Measurements from ENCODE around the gene SELENOI. TPM values are rescaled to one million over a fixed set of nuclear protein-coding genes. Genes with fewer than 3 reads are reported as not detected.

The SELENOI gene
- total and polyA plus RNA-seq, 10 of the 15 experiments (the other 5 are each of a cell fraction or from before 2014, with no cell fraction given), result 5.2 to 31.4 (median 17.4) TPM

DNA sequence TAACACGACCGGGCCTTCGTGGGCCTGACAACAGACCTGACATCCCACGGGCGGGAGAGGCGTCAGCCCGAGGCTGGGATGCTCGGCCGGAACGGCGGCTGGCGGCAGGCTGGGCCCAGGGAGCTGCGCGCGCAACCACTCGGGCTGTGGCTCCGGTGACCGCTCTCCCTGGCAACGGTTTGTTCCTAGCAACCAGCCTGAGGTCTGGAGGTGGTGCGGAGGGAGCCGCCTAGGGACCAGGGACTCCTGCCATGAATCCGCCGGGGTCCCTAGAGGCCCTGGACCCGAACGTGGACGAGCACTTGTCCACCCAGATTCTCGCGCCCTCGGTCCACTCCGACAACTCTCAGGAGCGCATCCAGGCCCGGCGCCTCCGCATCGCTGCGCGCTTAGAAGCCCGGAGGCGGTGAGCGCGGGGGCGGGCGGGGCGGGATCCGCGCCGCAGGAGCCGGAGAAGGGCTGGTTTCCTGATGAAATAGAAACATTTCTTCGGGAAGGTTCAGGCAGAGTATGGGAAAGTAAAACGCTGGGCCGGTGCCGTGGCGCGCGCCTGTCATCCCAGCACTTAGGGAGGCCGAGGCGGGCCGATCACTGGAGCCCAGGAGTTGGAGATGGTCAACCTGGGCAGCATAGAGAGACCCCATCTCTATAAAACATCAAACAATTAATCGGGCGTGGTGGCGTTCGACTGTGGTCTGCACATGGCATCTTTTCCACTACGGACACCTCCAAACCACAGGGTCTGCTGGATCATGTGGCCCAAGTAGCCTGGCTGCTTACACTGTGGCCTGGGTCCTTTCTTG is 56.0 kb downstream of the SELENOI start, which contains the start of gene DRC1:
DRC1 (plus strand) TSS at position 182 of the 803 bp plus-strand sequence; CDS start at position 252, 70 bp downstream.
- no peaks in the 10 kb centered on the region for H3K27me3 ChIP-seq (replicated peaks in 1 of 2; ENCODE audit: control insufficient read depth in 2 of 2, insufficient read depth in 2 of 2, low read length in 1 of 2)
- CTCF ChIA-PET, result no interaction called here
- POLR2A ChIA-PET, result no interaction called here
- no peak for TF ChIP-seq ZNF384 (IDR thresholded peaks at IDR 0.05; ENCODE audit: borderline replicate concordance, low read depth, low read length)
- TF ChIP-seq, protein P1, sequence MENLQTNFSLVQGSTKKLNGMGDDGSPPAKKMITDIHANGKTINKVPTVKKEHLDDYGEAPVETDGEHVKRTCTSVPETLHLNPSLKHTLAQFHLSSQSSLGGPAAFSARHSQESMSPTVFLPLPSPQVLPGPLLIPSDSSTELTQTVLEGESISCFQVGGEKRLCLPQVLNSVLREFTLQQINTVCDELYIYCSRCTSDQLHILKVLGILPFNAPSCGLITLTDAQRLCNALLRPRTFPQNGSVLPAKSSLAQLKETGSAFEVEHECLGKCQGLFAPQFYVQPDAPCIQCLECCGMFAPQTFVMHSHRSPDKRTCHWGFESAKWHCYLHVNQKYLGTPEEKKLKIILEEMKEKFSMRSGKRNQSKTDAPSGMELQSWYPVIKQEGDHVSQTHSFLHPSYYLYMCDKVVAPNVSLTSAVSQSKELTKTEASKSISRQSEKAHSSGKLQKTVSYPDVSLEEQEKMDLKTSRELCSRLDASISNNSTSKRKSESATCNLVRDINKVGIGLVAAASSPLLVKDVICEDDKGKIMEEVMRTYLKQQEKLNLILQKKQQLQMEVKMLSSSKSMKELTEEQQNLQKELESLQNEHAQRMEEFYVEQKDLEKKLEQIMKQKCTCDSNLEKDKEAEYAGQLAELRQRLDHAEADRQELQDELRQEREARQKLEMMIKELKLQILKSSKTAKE (IDR thresholded peaks at IDR 0.05; ENCODE audit: low read depth, poor library complexity, severe bottlenecking), result no peak
- TF ChIP-seq, protein P2, sequence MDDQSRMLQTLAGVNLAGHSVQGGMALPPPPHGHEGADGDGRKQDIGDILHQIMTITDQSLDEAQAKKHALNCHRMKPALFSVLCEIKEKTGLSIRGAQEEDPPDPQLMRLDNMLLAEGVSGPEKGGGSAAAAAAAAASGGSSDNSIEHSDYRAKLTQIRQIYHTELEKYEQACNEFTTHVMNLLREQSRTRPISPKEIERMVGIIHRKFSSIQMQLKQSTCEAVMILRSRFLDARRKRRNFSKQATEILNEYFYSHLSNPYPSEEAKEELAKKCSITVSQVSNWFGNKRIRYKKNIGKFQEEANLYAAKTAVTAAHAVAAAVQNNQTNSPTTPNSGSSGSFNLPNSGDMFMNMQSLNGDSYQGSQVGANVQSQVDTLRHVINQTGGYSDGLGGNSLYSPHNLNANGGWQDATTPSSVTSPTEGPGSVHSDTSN (IDR thresholded peaks at IDR 0.05; ENCODE audit: insufficient replicate concordance, low read depth, low read length), result no peak
- SMC1A ChIA-PET (ENCODE audit: uncharacterized antibody, unreplicated experiment), result no interaction called here
- FAIRE-seq (no peak), ATAC-seq (peak; percentile 43), DNase-seq (ENCODE audit: low read depth, low spot score) (no peak)
- no peak within 1 kb of the TSS for H3K27ac ChIP-seq (ENCODE audit: control insufficient read depth, insufficient read depth)
- 39% methylated on average over 60 of the region's 63 CpGs for whole genome bisulfite sequencing (ENCODE audit: insufficient coverage, insufficient replicate concordance, low lambda C conversion rate, missing lambda C conversion rate)
- intact Hi-C loops (cut with micrococcal nuclease; ENCODE audit: unreplicated experiment), result no loop called here
- no peak within 1 kb of the TSS for H3K4me3 ChIP-seq
- H3K36me3 ChIP-seq (ENCODE audit: control insufficient read depth in 2 of 2, insufficient read depth in 2 of 2, low read length in 1 of 2), result no peaks in the 10 kb centered on the region
- H3K4me2 ChIP-seq (ENCODE audit: control insufficient read depth, insufficient read depth), result no peak within 1 kb of the TSS
- no peaks in the 10 kb centered on the region for H3K79me2 ChIP-seq (ENCODE audit: control insufficient read depth, insufficient read depth, low read length)
- in situ Hi-C loops (cut with MboI), result no loop called here
- no peaks in the 10 kb centered on the region; the same call in 1 of the 2 replicates for H3K4me1 ChIP-seq (ENCODE audit: control insufficient read depth, insufficient read depth, low read length)
- no peaks in the 10 kb centered on the region for H3K9me3 ChIP-seq (replicated peaks; ENCODE audit: control insufficient read depth, insufficient read depth, low read length)
- RAD21 ChIA-PET (ENCODE audit: unreplicated experiment), result no interaction called here
- H4K20me1 ChIP-seq (ENCODE audit: control insufficient read depth, insufficient read depth), result no peaks in the 10 kb centered on the region
- no peak within 1 kb of the TSS for H2AFZ ChIP-seq (ENCODE audit: control insufficient read depth, low read depth, low read length)
- H3K9ac ChIP-seq (ENCODE audit: control insufficient read depth, insufficient read depth, low read length), result no peak within 1 kb of the TSS
- BruUV-seq (replicated peaks), result no TSS peak
